ENCODE results near the gene PDLIM1. TPM values are rescaled to one million over a fixed set of nuclear protein-coding genes. Genes with fewer than 3 reads are reported as not detected.

The PDLIM1 gene
- total RNA-seq, 1 experiment from 2014 or later = 115 TPM

GRCh38 chr10:95339863-95340262, 49.1 kb upstream of the PDLIM1 start:
- no peak overlapping the region for H3K18ac ChIP-seq (ENCODE audit: insufficient read length, low read depth, low read length)
- no peak overlapping the region for H2AFZ ChIP-seq (ENCODE audit: low read length)
- no peak overlapping the region for H3K4ac ChIP-seq (ENCODE audit: low read depth, low read length)
- no peak overlapping the region for H3K27ac ChIP-seq (ENCODE audit: insufficient read length, low read depth, low read length)
- no peak overlapping the region for H3K4me3 Mint-ChIP-seq
- H3K79me2 ChIP-seq (ENCODE audit: insufficient read depth, low read length) = no peaks in the 10 kb centered on the region
- no peak overlapping the region for H2BK12ac ChIP-seq (ENCODE audit: insufficient read length, low read depth, low read length)
- no peaks in the 10 kb centered on the region for H3K27me3 Mint-ChIP-seq (ENCODE audit: low read depth)
- H3K27me3 ChIP-seq (ENCODE audit: insufficient read depth, low read length) = no peaks in the 10 kb centered on the region
- H2BK20ac ChIP-seq (ENCODE audit: low read depth, low read length, poor library complexity, severe bottlenecking) = no peak overlapping the region
- no peak overlapping the region for H3T11ph ChIP-seq (ENCODE audit: low read length)
- no peak overlapping the region for H3K4me2 ChIP-seq (ENCODE audit: insufficient read depth, insufficient read length, low read length)
- H3K9me3 ChIP-seq (ENCODE audit: control insufficient read depth, low read depth, low read length) = no peaks in the 10 kb centered on the region
- H3K14ac ChIP-seq (ENCODE audit: insufficient read depth, low read length) = no peak overlapping the region
- WGBS (ENCODE audit: extremely low coverage, insufficient read length, low lambda C conversion rate) = no CpG with 5 or more reads among the region's 1 CpG
- H2BK120ac ChIP-seq (ENCODE audit: low read depth, low read length, poor library complexity, severe bottlenecking) = no peak overlapping the region
- H3K9ac ChIP-seq (ENCODE audit: extremely low read depth, insufficient read length, low read length) = no peak overlapping the region
- no peak overlapping the region for H4K8ac ChIP-seq (replicated peaks; ENCODE audit: insufficient read length, low read depth, low read length)
- H3K4me1 ChIP-seq (ENCODE audit: insufficient read depth, low read length) = no peaks in the 10 kb centered on the region
- H3K27ac Mint-ChIP-seq = no peak overlapping the region
- no peak overlapping the region for H2AK5ac ChIP-seq (ENCODE audit: insufficient read length, low read length)
- H4K5ac ChIP-seq (ENCODE audit: insufficient read length, low read depth, low read length) = no peak overlapping the region
- no peaks in the 10 kb centered on the region for H4K20me1 ChIP-seq (ENCODE audit: control insufficient read depth, insufficient read depth, insufficient read length)
- no peak overlapping the region for H4K91ac ChIP-seq (ENCODE audit: insufficient read length, low read depth, low read length)
- peaks cover 20 to 23% of the 10 kb centered on the region in 2 experiments; a peak in 3 of 4 replicates for H3K4me1 Mint-ChIP-seq
- H2BK15ac ChIP-seq (ENCODE audit: low read depth, low read length) = no peak overlapping the region
- H2BK5ac ChIP-seq (ENCODE audit: insufficient read length, low read length) = no peak overlapping the region
- H3K23ac ChIP-seq (ENCODE audit: insufficient read length, low read depth, low read length) = no peak overlapping the region
- no peak for DNase-seq
- H3K9me3 Mint-ChIP-seq = no peaks in the 10 kb centered on the region
- no peak for TF ChIP-seq CTCF (conservative IDR thresholded peaks at IDR 0.05)
- no peaks in the 10 kb centered on the region for H3K79me1 ChIP-seq (ENCODE audit: insufficient read depth, low read depth, low read length, poor library complexity, severe bottlenecking)
- H3K56ac ChIP-seq (ENCODE audit: insufficient read length, low read depth, low read length) = no peak overlapping the region
- H3K23me2 ChIP-seq (ENCODE audit: insufficient read length, low read depth, low read length, poor library complexity, severe bottlenecking) = no peaks in the 10 kb centered on the region
- peaks cover 4 to 13% (median 6%) of the 10 kb centered on the region in 3 experiments; a peak in 6 of 7 replicates for H3K36me3 Mint-ChIP-seq (ENCODE audit: insufficient read depth in 1 of 3, low read depth in 3 of 3)
